ENCODE data around the gene IGFBP3.

Gene IGFBP3

GRCh38 chr7:45867471-45867870 lies 53.6 kb downstream of the IGFBP3 start:
- DNase-seq = no peak

- no peak for DNase-seq
These were observed 55.3 kb downstream of the IGFBP3 start for GRCh38 chr7:45865594-45866410.

DNA sequence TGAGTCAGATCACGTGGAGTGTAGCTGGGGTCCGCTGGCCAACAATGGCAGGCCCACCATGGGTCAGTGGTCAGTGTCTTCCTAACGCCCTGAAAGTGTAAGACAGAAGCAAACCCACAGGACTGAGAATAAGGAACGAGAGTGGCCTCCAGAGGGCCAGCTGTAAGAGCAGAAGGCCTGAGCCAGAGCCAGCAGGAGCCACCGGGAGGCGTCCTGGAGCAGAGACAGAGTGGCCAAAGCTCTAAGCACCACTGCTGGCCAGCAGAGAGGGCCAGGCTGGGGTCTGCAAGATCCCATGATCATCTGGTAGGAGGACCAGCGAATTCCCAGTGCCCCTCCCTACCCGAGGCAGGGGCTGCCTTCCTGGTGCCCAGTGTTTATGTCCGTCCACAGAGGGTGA lies 57.4 kb downstream of the IGFBP3 start:
- no peak for DNase-seq

All from amniotic stem cell (primary cell).